ENCODE measurements around the gene ARID5B. TPM values are rescaled to one million over a fixed set of nuclear protein-coding genes. Genes with fewer than 3 reads are reported as not detected.
"Not testable (repeated sequence)": the region's sequence is repeated elsewhere in the genome, so short reads cannot be mapped to it uniquely, and the experiment has no call there.

The ARID5B gene
- total RNA-seq, 1 donor: 162 TPM

GRCh38 chr10:61971003-61971325 is 69.5 kb downstream of the ARID5B start:
- DNase-seq (ENCODE audit: low read depth): peak; percentile 53
- no peak for TF ChIP-seq CTCF (IDR thresholded peaks at IDR 0.05; ENCODE audit: insufficient read depth, low read depth, low read length)
- H3K4me3 ChIP-seq (ENCODE audit: low read depth, low read length): no peak overlapping the region

GRCh38 chr10:61973169-61973568 is 71.7 kb downstream of the ARID5B start:
- peak; percentile 51 for DNase-seq (ENCODE audit: low read depth)

GRCh38 chr10:61973906-61974305 is 72.4 kb downstream of the ARID5B start:
- no peak for DNase-seq (ENCODE audit: low read depth)
- TF ChIP-seq CTCF (IDR thresholded peaks at IDR 0.05; ENCODE audit: insufficient read depth, low read depth, low read length): no peak
- no peak overlapping the region for H3K4me3 ChIP-seq (ENCODE audit: low read depth, low read length)

More at GRCh38 chr10:61973169-61973568, 71.7 kb downstream of the ARID5B start:
- TF ChIP-seq CTCF (IDR thresholded peaks at IDR 0.05; ENCODE audit: insufficient read depth, low read depth, low read length): no peak
- no peak overlapping the region for H3K4me3 ChIP-seq (ENCODE audit: low read depth, low read length)

- H3K4me3 ChIP-seq (ENCODE audit: low read depth, low read length): no peak overlapping the region
- peak; percentile 88 for DNase-seq (ENCODE audit: low read depth)
- TF ChIP-seq CTCF (IDR thresholded peaks at IDR 0.05; ENCODE audit: insufficient read depth, low read depth, low read length): no peak
Observed at GRCh38 chr10:61974601-61975390, 73.3 kb downstream of the ARID5B start.

GRCh38 chr10:61975391-61975932 is 74.0 kb downstream of the ARID5B start:
- TF ChIP-seq CTCF (IDR thresholded peaks at IDR 0.05; ENCODE audit: insufficient read depth, low read depth, low read length): no peak
- no peak overlapping the region for H3K4me3 ChIP-seq (ENCODE audit: low read depth, low read length)
- peak; percentile 88 for DNase-seq (ENCODE audit: low read depth)

GRCh38 chr10:61976951-61977721 is 75.6 kb downstream of the ARID5B start:
- DNase-seq (ENCODE audit: low read depth); H3K4me3 ChIP-seq (ENCODE audit: low read depth, low read length): not testable (repeated sequence)

GRCh38 chr10:61978965-61979364 is 77.5 kb downstream of the ARID5B start:
- DNase-seq (ENCODE audit: low read depth): no peak
- H3K4me3 ChIP-seq (ENCODE audit: low read depth, low read length): no peak overlapping the region
- peak; percentile 13 for TF ChIP-seq CTCF (IDR thresholded peaks at IDR 0.05; ENCODE audit: insufficient read depth, low read depth, low read length)

Measured in fibroblast of villous mesenchyme (primary cell).